HepG2 (cell line): ENCODE data around the gene SELENOI. TPM values are rescaled to one million over a fixed set of nuclear protein-coding genes. Genes with fewer than 3 reads are reported as not detected.
A peak's percentile ranks its signal among the peaks of the same experiment; 100 is the strongest.

Source experiments
- ATAC-seq: fragments of 200-7000 bp; cut with Tn5 transposase; 3 replicates; pipeline ENCODE4 v1.9.1; 2020; ENCODE audit warnings: mild to moderate bottlenecking, moderate library complexity
- BruUV-seq: library from RNA; stranded (reverse); fragments of 400-500 nt; replicated peaks from 2 replicates; lab custom pipeline; 2021; lab: Mats Ljungman, UMichigan
- CTCF ChIA-PET: fragments of 300-600 bp; formaldehyde crosslinking; extraction: SDS; loops from one replicate; lab custom pipeline; 2021; ENCODE audit warnings: low total read pairs, inconsistent platforms, low intra/inter-chr PET ratio; lab: Yijun Ruan, JAX
- POLR2A ChIA-PET: fragments of 350-600 bp; sonication (Branson Sonifier 250); formaldehyde crosslinking; loops from one replicate; lab custom pipeline; 2020; ENCODE audit warnings: antibody characterized with exemption, inconsistent platforms; lab: Yijun Ruan, JAX
- DNase-seq: peaks from one replicate; pipeline ENCODE4 v3.0.0-alpha.2; 2015; ENCODE audit warnings: low spot score
- FAIRE-seq: peaks from 3 replicates; lab custom pipeline; 2011; peaks lifted over from hg19 to GRCh38; lab: Jason Lieb, UNC
- H2AFZ ChIP-seq: one replicate; pipeline ENCODE4 v1.6.1; 2011; ENCODE audit warnings: low read length, inconsistent platforms
- H3K27ac ChIP-seq: fragments of 300-600 bp; 3 replicates; pipeline ENCODE4 v1.8.0; 2011; ENCODE audit warnings: mixed run types, mild to moderate bottlenecking, mixed read lengths, low read length, inconsistent platforms; ENCODE audit not compliant: insufficient read depth; ENCODE audit errors: extremely low read length
- H3K27me3 ChIP-seq, 2 experiments: fragments of 200-600 bp in 1 of 2; 2 replicates in 1 of 2; 3 replicates in 1 of 2; pipeline versions ENCODE4 v1.6.0 to v1.8.0; 2011; ENCODE audit warnings: low read length in 2 of 2, mild to moderate bottlenecking in 2 of 2, moderate library complexity in 2 of 2, inconsistent platforms in 1 of 2; ENCODE audit not compliant: insufficient read depth in 2 of 2, control insufficient read depth in 1 of 2
- H3K36me3 ChIP-seq, 2 experiments: fragments of 200-600 bp in 1 of 2; replicated peaks in 1 of 2; 2 replicates in 1 of 2; 3 replicates in 1 of 2; pipeline versions ENCODE4 v1.5.1 to v1.8.0; 2011; ENCODE audit warnings: low read length in 2 of 2, inconsistent platforms in 1 of 2; ENCODE audit not compliant: insufficient read depth in 2 of 2, control insufficient read depth in 1 of 2
- H3K4me1 ChIP-seq: 2 replicates; pipeline ENCODE4 v1.5.1; 2012; ENCODE audit warnings: low read length, inconsistent platforms; ENCODE audit not compliant: insufficient read depth
- H3K4me2 ChIP-seq: 2 replicates; pipeline ENCODE4 v1.6.0; 2011; ENCODE audit warnings: low read depth, low read length, inconsistent platforms
- H3K4me3 ChIP-seq, 3 experiments: fragments of 200-600 bp in 1 of 3; sonication (generic), shearing (Covaris generic) in 1 of 3; replicated peaks in 1 of 3; 2 replicates each; pipeline ENCODE4 v1.5.1; 2011 to 2016; ENCODE audit warnings: low read length in 3 of 3, inconsistent platforms in 2 of 3, low read depth in 2 of 3, mild to moderate bottlenecking in 2 of 3, control low read depth in 1 of 3, mixed read lengths in 1 of 3; ENCODE audit not compliant: insufficient read depth in 1 of 3
- H3K79me2 ChIP-seq: one replicate; pipeline ENCODE4 v1.6.1; 2011; ENCODE audit warnings: low read length, inconsistent platforms; ENCODE audit not compliant: insufficient read depth
- H3K9ac ChIP-seq: 2 replicates; pipeline ENCODE4 v1.6.0; 2011; ENCODE audit warnings: mild to moderate bottlenecking, low read depth, low read length, inconsistent platforms; ENCODE audit not compliant: insufficient read depth
- H3K9me3 ChIP-seq: 2 replicates; pipeline ENCODE4 v1.5.1; 2012; ENCODE audit warnings: mild to moderate bottlenecking, low read length
- H4K20me1 ChIP-seq: 2 replicates; pipeline ENCODE4 v1.6.0; 2011; ENCODE audit warnings: inconsistent platforms, mild to moderate bottlenecking, low read length, moderate library complexity; ENCODE audit not compliant: insufficient read depth
- MYNN ChIP-seq: sonication (generic); formaldehyde crosslinking; IDR thresholded peaks from 2 replicates; pipeline ENCODE4 v1.4.0; 2020; ENCODE audit warnings: mild to moderate bottlenecking, low read depth, missing genetic modification reagents
- PAF1 ChIP-seq: IDR thresholded peaks from 2 replicates; pipeline ENCODE4 v1.6.1; 2016; ENCODE audit warnings: missing genetic modification reagents, missing compliant biosample characterization
- PAX8 ChIP-seq: sonication (generic); formaldehyde crosslinking; IDR thresholded peaks from 2 replicates; pipeline ENCODE4 v1.8.0; 2022; ENCODE audit warnings: mild to moderate bottlenecking, missing genetic modification reagents, borderline replicate concordance
- PRDM4 ChIP-seq: sonication (generic); formaldehyde crosslinking; IDR thresholded peaks from 2 replicates; pipeline ENCODE4 v1.9.0; 2021; ENCODE audit warnings: missing genetic modification reagents, borderline replicate concordance
- XRCC5 ChIP-seq: fragments of 200-400 bp; formaldehyde crosslinking; optimal IDR thresholded peaks from 2 replicates; pipeline ENCODE3; 2017; ENCODE audit warnings: mild to moderate bottlenecking, low read length
- ZNF354B ChIP-seq: sonication (generic); formaldehyde crosslinking; IDR thresholded peaks from 2 replicates; pipeline ENCODE4 v1.8.0; 2022; ENCODE audit warnings: mild to moderate bottlenecking, missing genetic modification reagents
- ZNF605 ChIP-seq: sonication (generic); formaldehyde crosslinking; IDR thresholded peaks from 2 replicates; pipeline ENCODE4 v1.8.0; 2022; ENCODE audit warnings: mild to moderate bottlenecking, missing genetic modification reagents
- ZNF703 ChIP-seq: sonication (generic); formaldehyde crosslinking; IDR thresholded peaks from 2 replicates; pipeline ENCODE4 v1.5.1; 2020; ENCODE audit warnings: missing genetic modification reagents, mild to moderate bottlenecking, moderate library complexity, borderline replicate concordance
- ZSCAN12 ChIP-seq: sonication (generic); formaldehyde crosslinking; IDR thresholded peaks from 2 replicates; pipeline ENCODE4 v1.9.0; 2021; ENCODE audit warnings: mild to moderate bottlenecking, missing genetic modification reagents
- WGBS: methylation state at CpG from one replicate; pipeline ENCODE4 v1.1.6; 2017; ENCODE audit warnings: low lambda C conversion rate; 5-methylcytosine and 5-hydroxymethylcytosine counted together
- in situ Hi-C: cut with HindIII; loops from 2 replicates; pipeline ENCODE4 v1.10.0; 2017; ENCODE audit warnings: low pct_unique_long_range_greater_than_20kb; ENCODE audit not compliant: extremely low pct_ligation_motif_present
- intact Hi-C: fragments of 100-400 bp; cut with micrococcal nuclease; formaldehyde crosslinking; loops from one replicate; pipeline ENCODE4 v1.10.0; 2022; ENCODE audit not compliant: unreplicated experiment
- polyA plus RNA-seq, 8 experiments: library from polyadenylated mRNA; depleted of rRNA in 3 of 8; stranded (reverse) in 7 of 8; unstranded in 1 of 8; fragments of >200 nt; fragmentation: Illumina TruSeq in 4 of 8; extraction: Trizol in 4 of 8; gene quantifications; 2 replicates each; pipeline versions ENCODE4 v1.2.1 to v1.2.3, GENCODE V29; 2011 to 2016; ENCODE audit warnings: low read depth in 4 of 8, missing spikeins in 1 of 8, mixed read lengths in 1 of 8; ENCODE audit not compliant: insufficient read depth in 1 of 8
- total RNA-seq, 5 experiments: library from RNA; depleted of rRNA; stranded (reverse); fragments of >200 nt; fragmentation: Illumina TruSeq; extraction: Trizol; gene quantifications; 2 replicates each; pipeline ENCODE4 v1.2.3, GENCODE V29; 2016; ENCODE audit warnings: low read depth in 1 of 5
- TF ChIP-seq, protein P1 (sequence below): sonication (generic); formaldehyde crosslinking; IDR thresholded peaks from 2 replicates; pipeline ENCODE4 v1.9.0; 2021; ENCODE audit warnings: missing genetic modification reagents, mild to moderate bottlenecking, borderline replicate concordance
- TF ChIP-seq, protein P2 (sequence below): sonication (generic); formaldehyde crosslinking; IDR thresholded peaks from 2 replicates; pipeline ENCODE4 v1.5.0; 2020; ENCODE audit warnings: missing genetic modification reagents
- TF ChIP-seq, protein P3 (sequence below): sonication (generic); formaldehyde crosslinking; IDR thresholded peaks from 2 replicates; pipeline ENCODE4 v1.5.0; 2020; ENCODE audit warnings: missing genetic modification reagents
- TF ChIP-seq, protein P4 (sequence below): sonication (generic); formaldehyde crosslinking; IDR thresholded peaks from 2 replicates; pipeline ENCODE4 v1.8.1; 2023; ENCODE audit warnings: mild to moderate bottlenecking, missing genetic modification reagents, borderline replicate concordance
- TF ChIP-seq, protein P5 (sequence below): sonication (generic); formaldehyde crosslinking; IDR thresholded peaks from 2 replicates; pipeline ENCODE4 v1.5.0; 2020; ENCODE audit warnings: mild to moderate bottlenecking, missing genetic modification reagents, moderate library complexity

SELENOI gene
- total and polyA plus RNA-seq, 2 of the 13 experiments (the other 11 are each of a cell fraction or from before 2014, with no cell fraction given) = 27.7 to 60.3 TPM

GRCh38 chr2:26438926-26439325, 93.0 kb downstream of the SELENOI start:
- intact Hi-C loops = no loop called here

More at GRCh38 chr2:26438926-26439325, 93.0 kb downstream of the SELENOI start:
- peaks cover 13% of the 10 kb centered on the region for H3K4me1 ChIP-seq
- POLR2A ChIA-PET = interaction anchor here (1.2 kb wide), 1 partner anchor 17 kb away, joined by 6 read pairs; no protein-coding TSS in a partner anchor
- H3K9me3 ChIP-seq = no peaks in the 10 kb centered on the region
- H3K4me3 ChIP-seq = no peak overlapping the region
- TF ChIP-seq, protein P1, sequence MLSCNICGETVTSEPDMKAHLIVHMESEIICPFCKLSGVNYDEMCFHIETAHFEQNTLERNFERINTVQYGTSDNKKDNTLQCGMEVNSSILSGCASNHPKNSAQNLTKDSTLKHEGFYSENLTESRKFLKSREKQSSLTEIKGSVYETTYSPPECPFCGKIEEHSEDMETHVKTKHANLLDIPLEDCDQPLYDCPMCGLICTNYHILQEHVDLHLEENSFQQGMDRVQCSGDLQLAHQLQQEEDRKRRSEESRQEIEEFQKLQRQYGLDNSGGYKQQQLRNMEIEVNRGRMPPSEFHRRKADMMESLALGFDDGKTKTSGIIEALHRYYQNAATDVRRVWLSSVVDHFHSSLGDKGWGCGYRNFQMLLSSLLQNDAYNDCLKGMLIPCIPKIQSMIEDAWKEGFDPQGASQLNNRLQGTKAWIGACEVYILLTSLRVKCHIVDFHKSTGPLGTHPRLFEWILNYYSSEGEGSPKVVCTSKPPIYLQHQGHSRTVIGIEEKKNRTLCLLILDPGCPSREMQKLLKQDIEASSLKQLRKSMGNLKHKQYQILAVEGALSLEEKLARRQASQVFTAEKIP (CRISPR knock-in tag) = no peak
- TF ChIP-seq ZNF703 (CRISPR knock-in tag) (no peak), XRCC5 (no peak), PAF1 (CRISPR knock-in tag) (no peak), PRDM4 (CRISPR knock-in tag) (no peak), ZSCAN12 (CRISPR knock-in tag) (no peak), ZNF605 (CRISPR knock-in tag) (no peak), PAX8 (CRISPR knock-in tag) (no peak), MYNN (CRISPR knock-in tag) (no peak), ZNF354B (CRISPR knock-in tag) (no peak)
- TF ChIP-seq, protein P2, sequence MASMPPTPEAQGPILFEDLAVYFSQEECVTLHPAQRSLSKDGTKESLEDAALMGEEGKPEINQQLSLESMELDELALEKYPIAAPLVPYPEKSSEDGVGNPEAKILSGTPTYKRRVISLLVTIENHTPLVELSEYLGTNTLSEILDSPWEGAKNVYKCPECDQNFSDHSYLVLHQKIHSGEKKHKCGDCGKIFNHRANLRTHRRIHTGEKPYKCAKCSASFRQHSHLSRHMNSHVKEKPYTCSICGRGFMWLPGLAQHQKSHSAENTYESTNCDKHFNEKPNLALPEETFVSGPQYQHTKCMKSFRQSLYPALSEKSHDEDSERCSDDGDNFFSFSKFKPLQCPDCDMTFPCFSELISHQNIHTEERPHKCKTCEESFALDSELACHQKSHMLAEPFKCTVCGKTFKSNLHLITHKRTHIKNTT = no peak
- TF ChIP-seq, protein P3, sequence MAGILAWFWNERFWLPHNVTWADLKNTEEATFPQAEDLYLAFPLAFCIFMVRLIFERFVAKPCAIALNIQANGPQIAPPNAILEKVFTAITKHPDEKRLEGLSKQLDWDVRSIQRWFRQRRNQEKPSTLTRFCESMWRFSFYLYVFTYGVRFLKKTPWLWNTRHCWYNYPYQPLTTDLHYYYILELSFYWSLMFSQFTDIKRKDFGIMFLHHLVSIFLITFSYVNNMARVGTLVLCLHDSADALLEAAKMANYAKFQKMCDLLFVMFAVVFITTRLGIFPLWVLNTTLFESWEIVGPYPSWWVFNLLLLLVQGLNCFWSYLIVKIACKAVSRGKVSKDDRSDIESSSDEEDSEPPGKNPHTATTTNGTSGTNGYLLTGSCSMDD = no peak
- TF ChIP-seq, protein P4, sequence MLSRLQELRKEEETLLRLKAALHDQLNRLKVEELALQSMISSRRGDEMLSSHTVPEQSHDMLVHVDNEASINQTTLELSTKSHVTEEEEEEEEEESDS (CRISPR knock-in tag) = no peak
- TF ChIP-seq, protein P5, sequence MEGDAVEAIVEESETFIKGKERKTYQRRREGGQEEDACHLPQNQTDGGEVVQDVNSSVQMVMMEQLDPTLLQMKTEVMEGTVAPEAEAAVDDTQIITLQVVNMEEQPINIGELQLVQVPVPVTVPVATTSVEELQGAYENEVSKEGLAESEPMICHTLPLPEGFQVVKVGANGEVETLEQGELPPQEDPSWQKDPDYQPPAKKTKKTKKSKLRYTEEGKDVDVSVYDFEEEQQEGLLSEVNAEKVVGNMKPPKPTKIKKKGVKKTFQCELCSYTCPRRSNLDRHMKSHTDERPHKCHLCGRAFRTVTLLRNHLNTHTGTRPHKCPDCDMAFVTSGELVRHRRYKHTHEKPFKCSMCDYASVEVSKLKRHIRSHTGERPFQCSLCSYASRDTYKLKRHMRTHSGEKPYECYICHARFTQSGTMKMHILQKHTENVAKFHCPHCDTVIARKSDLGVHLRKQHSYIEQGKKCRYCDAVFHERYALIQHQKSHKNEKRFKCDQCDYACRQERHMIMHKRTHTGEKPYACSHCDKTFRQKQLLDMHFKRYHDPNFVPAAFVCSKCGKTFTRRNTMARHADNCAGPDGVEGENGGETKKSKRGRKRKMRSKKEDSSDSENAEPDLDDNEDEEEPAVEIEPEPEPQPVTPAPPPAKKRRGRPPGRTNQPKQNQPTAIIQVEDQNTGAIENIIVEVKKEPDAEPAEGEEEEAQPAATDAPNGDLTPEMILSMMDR (CRISPR knock-in tag) = no peak
- TF ChIP-seq, all 625 proteins: peak for 0
- DNase-seq (no peak), ATAC-seq (peak; percentile 35), FAIRE-seq (no peak)
- H3K4me2 ChIP-seq = peak overlapping the region; percentile 10
- no peak overlapping the region for H2AFZ ChIP-seq
- WGBS = 41% methylated on average over 5 of the region's 5 CpGs
- no peaks in the 10 kb centered on the region for H4K20me1 ChIP-seq
- BruUV-seq = no TSS peak
- no peaks in the 10 kb centered on the region for H3K79me2 ChIP-seq
- no peak overlapping the region for H3K9ac ChIP-seq
- in situ Hi-C loops = no loop called here
- no peak overlapping the region for H3K27ac ChIP-seq
- H3K27me3 ChIP-seq = peaks cover 0 to 2% of the 10 kb centered on the region in 2 experiments; a peak in 2 of 5 replicates
- H3K36me3 ChIP-seq = no peaks in the 10 kb centered on the region
- CTCF ChIA-PET = no interaction called here
